SHP77 (cell line): Measurements from ENCODE around the gene ACVR1.
"Not testable (repeated sequence)": the region's sequence is repeated elsewhere in the genome, so short reads cannot be mapped to it uniquely, and the experiment has no call there.

Experiments
- DNase-seq, 2 experiments: peaks; one replicate each; lab custom pipeline; 2025; lab: John Stamatoyannopoulos, UW

Gene ACVR1

GRCh38 chr2:157757500-157757899 lies 118.6 kb downstream of the ACVR1 start:
- DNase-seq = no peak

DNA sequence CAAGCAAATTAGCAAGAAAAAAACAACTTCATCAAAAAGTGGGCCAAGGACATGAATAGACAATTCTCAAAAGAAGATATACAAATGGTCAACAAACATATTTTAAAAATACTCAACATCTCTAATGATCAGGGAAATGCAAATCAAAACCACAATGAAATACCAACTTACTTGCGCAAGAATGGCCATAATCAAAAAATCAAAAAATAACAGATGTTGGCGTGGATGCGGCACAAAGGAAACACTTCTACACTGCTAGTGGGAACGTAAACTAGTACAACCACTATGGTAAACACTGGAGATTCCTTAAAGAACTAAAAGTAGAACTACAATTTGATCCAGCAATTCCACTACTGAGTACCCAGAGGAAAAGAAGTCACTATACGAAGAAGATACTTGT lies 119.7 kb downstream of the ACVR1 start:
- DNase-seq = not testable (repeated sequence)

DNA sequence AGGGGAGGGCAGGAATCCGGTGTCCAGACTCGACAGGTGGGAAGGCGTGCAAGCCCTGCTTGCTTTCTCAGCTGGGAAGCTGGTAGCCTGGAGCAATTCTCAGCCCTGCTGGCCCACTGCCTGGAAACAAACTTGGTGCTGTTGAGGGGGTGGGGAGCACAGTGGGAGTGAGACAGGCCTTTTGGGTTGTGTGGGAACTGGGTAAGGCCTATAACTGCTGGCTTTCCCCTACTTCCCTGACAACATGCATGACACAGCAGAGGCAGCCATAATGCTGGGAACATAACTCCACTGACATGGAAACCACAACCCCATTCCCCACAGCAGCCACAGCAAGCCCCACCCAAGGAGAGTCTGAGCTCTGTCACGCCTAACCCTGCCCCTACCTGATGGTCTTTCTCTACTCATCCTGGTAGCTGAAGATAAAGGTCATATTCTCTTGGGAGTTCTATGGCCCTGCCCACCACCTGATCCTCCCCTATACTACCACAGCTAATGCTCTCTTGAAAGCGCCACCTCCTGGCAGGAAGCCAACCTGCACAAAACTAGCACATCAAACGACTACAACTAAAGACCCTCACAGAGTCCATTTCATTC lies 124.6 kb downstream of the ACVR1 start:
- no peak for DNase-seq

- no peak for DNase-seq
Observed at GRCh38 chr2:157749684-157750083, 126.4 kb downstream of the ACVR1 start.

- DNase-seq = no peak
Observed at GRCh38 chr2:157748371-157749142, 127.6 kb downstream of the ACVR1 start.

- DNase-seq = no peak
Observed at GRCh38 chr2:157747695-157748370, 128.3 kb downstream of the ACVR1 start.

DNA sequence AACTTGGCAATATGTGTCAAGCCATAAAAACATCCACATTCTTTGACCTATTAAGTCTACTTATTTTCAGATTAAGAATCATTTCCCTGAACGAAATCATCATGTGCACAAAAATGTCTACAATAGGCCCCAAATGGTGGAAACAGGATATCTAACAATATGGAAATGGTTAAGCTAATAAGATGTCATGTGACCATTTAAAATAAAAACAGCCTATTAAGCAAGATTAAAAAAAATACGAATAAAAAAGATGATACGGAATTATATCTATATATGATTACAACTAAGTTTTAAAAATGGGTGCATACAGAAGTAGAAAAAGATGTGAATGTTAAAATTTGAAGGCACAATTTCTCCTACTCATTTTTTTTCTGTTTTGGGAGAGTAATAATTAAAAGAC lies 128.8 kb downstream of the ACVR1 start:
- no peak for DNase-seq

GRCh38 chr2:157746234-157746950 lies 129.7 kb downstream of the ACVR1 start:
- no peak for DNase-seq

- DNase-seq = no peak
Observed at GRCh38 chr2:157744571-157745076, 131.5 kb downstream of the ACVR1 start.

DNA sequence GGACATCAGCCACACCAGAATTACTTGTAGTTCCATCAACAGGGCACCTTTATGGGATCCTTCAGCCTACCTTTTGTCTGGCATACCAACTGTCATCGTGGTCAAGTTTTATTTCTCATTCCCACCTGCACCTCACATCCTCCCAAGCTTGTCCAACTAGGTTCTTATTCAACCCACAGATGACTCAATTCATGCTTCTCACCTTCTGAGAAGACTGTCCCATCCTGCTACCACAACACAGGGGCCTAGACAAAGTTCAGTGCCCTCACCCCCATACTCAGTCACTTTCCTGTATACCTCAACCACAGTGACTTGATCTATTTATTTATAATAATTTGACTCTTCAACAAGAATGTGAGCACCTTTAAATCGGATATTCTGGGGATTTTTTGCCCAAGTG lies 133.1 kb downstream of the ACVR1 start:
- no peak for DNase-seq

DNA sequence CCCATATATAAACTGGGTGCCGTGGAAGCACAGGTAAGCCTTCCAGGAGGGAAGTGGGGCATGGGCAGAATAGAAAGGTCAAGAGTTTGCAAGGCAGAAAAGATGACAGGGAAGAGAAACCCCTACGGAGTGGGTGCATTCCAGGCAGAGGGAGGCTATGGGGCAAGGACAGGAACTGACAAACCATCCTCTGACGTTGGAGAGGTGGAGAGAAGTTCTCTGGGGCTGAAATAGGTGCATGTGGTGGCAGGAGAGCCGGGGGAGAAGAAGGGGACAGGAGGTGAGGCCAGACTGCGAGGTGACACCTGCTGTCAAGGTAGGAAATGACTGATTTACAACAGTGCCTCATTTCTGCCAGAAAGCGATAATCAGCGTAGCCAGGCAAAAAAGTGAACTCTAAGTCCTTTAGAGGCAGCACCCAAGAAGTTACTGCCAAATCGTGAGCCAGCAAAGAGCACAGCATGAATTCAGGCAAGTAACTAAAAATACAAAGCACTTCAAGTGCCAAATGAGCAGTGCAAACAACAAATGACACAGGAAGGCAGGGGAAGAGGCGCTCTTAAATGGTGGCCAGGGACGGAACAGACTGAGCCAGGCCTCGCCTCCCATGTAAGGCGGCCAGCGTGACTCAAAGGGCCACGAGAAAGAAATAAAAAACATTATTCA lies 134.2 kb downstream of the ACVR1 start:
- no peak for DNase-seq

DNA sequence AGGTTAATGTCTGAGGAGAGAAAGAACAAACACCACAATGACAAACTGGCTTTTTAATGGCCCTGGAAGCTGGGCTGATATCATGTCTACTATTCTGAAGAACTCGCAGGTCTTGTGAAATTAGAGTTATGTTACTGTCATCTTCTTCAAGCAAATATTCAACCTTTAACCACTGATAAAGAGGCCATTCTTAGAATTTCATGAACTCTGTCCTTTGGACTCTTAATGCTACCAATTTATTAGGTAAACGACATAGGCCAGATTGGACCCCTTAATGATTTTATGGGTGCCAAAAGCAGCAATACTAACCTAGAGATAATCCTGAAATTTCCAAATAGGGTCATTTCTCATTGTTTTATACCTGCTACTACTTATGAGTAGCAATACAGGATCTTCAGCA lies 138.5 kb downstream of the ACVR1 start:
- no peak for DNase-seq

- no peak for DNase-seq
Observed at GRCh38 chr2:157735532-157735931, 140.6 kb downstream of the ACVR1 start.

- no peak for DNase-seq
Observed at GRCh38 chr2:157733263-157733662, 142.9 kb downstream of the ACVR1 start.

GRCh38 chr2:157732596-157732995 lies 143.5 kb downstream of the ACVR1 start:
- DNase-seq = no peak

- no peak for DNase-seq
Observed at GRCh38 chr2:157727693-157728092, 148.4 kb downstream of the ACVR1 start.

DNA sequence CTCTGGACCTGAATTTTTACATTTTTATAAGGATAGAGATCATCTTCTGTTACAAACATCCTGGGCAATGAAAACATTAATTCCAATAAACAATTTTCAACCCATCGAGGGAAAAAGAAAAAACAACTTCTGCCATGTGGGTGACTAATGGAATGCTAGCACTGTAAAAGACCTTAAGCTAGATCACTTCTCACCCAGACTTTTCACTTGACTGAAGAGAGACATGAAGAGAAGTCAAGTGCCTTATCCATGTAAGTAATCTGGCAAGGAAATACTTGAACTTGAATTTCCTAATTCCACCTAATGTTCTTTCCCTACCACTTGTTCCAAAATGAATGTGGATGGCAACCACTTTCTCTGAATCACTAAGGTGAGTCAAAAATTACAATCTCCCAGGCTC lies 149.2 kb downstream of the ACVR1 start:
- no peak for DNase-seq

- DNase-seq = no peak
Observed at GRCh38 chr2:157725846-157726245, 150.3 kb downstream of the ACVR1 start.

GRCh38 chr2:157722580-157723234 lies 153.4 kb downstream of the ACVR1 start:
- DNase-seq = peak in 1 of 2 experiments; percentile 1

- DNase-seq = no peak
Observed at GRCh38 chr2:157720504-157720903, 155.6 kb downstream of the ACVR1 start.

GRCh38 chr2:157704653-157705052 lies 171.5 kb downstream of the ACVR1 start:
- DNase-seq = not testable (repeated sequence)
